Stimulated activated naive CD8-positive, alpha-beta T cell treated with anti-CD3 and anti-CD28 coated beads, Interleukin-15, Interleukin-2, amounts not matched to agents 100 ng/mL and 50 ng/mL, for 24 hours (primary cell): ENCODE results near the gene FHOD3.

Experiments used
- H3K27ac Mint-ChIP-seq: one replicate; pipeline ENCODE4 v1.8.0; 2021; ENCODE audit warnings: mild to moderate bottlenecking, mixed read lengths
- H3K27me3 Mint-ChIP-seq: one replicate; pipeline ENCODE4 v1.8.0; 2021; ENCODE audit warnings: mixed read lengths
- H3K36me3 Mint-ChIP-seq: one replicate; pipeline ENCODE4 v1.8.0; 2021; ENCODE audit warnings: low read depth, mixed read lengths
- H3K4me1 Mint-ChIP-seq: one replicate; pipeline ENCODE4 v1.8.0; 2021; ENCODE audit warnings: low read depth, mixed read lengths
- H3K4me3 Mint-ChIP-seq: one replicate; pipeline ENCODE4 v1.8.0; 2021; ENCODE audit warnings: mild to moderate bottlenecking, mixed read lengths
- H3K9me3 Mint-ChIP-seq: one replicate; pipeline ENCODE4 v1.8.0; 2021; ENCODE audit warnings: mixed read lengths

The FHOD3 gene

GRCh38 chr18:36505665-36506064 lies 208.2 kb downstream of the FHOD3 start:
- no peaks in the 10 kb centered on the region for H3K9me3 Mint-ChIP-seq
- H3K4me1 Mint-ChIP-seq: no peaks in the 10 kb centered on the region
- no peak overlapping the region for H3K4me3 Mint-ChIP-seq
- no peak overlapping the region for H3K27ac Mint-ChIP-seq
- H3K36me3 Mint-ChIP-seq: no peaks in the 10 kb centered on the region
- peaks cover 17% of the 10 kb centered on the region for H3K27me3 Mint-ChIP-seq

- no peaks in the 10 kb centered on the region for H3K9me3 Mint-ChIP-seq
- H3K4me3 Mint-ChIP-seq: no peak overlapping the region
- no peak overlapping the region for H3K27ac Mint-ChIP-seq
- H3K4me1 Mint-ChIP-seq: no peaks in the 10 kb centered on the region
- H3K36me3 Mint-ChIP-seq: no peaks in the 10 kb centered on the region
- H3K27me3 Mint-ChIP-seq: peaks cover 17% of the 10 kb centered on the region
Observed at GRCh38 chr18:36509646-36510197, 212.2 kb downstream of the FHOD3 start.

GRCh38 chr18:36511791-36512352 lies 214.4 kb downstream of the FHOD3 start:
- peaks cover 11% of the 10 kb centered on the region for H3K27me3 Mint-ChIP-seq
- no peak overlapping the region for H3K27ac Mint-ChIP-seq
- no peaks in the 10 kb centered on the region for H3K4me1 Mint-ChIP-seq

GRCh38 chr18:36513556-36513955 lies 216.0 kb downstream of the FHOD3 start:
- Mint-ChIP-seq H3K4me3 (no peak overlapping the region), H3K36me3 (no peaks in the 10 kb centered on the region), H3K27me3 (peaks cover 6% of the 10 kb centered on the region), H3K4me1 (no peaks in the 10 kb centered on the region), H3K27ac (no peak overlapping the region), H3K9me3 (no peaks in the 10 kb centered on the region)

More at GRCh38 chr18:36511791-36512352, 214.4 kb downstream of the FHOD3 start:
- H3K4me3 Mint-ChIP-seq: no peak overlapping the region
- H3K9me3 Mint-ChIP-seq: no peaks in the 10 kb centered on the region
- no peaks in the 10 kb centered on the region for H3K36me3 Mint-ChIP-seq

GRCh38 chr18:36514778-36515177 lies 217.3 kb downstream of the FHOD3 start:
- H3K9me3 Mint-ChIP-seq: no peaks in the 10 kb centered on the region
- H3K4me1 Mint-ChIP-seq: no peaks in the 10 kb centered on the region
- H3K27ac Mint-ChIP-seq: no peak overlapping the region
- peaks cover 3% of the 10 kb centered on the region for H3K27me3 Mint-ChIP-seq
- no peaks in the 10 kb centered on the region for H3K36me3 Mint-ChIP-seq
- no peak overlapping the region for H3K4me3 Mint-ChIP-seq

GRCh38 chr18:36516258-36516657 lies 218.7 kb downstream of the FHOD3 start:
- H3K27ac Mint-ChIP-seq: no peak overlapping the region
- no peaks in the 10 kb centered on the region for H3K4me1 Mint-ChIP-seq
- no peak overlapping the region for H3K4me3 Mint-ChIP-seq
- H3K9me3 Mint-ChIP-seq: no peaks in the 10 kb centered on the region
- peaks cover 3% of the 10 kb centered on the region for H3K27me3 Mint-ChIP-seq
- H3K36me3 Mint-ChIP-seq: no peaks in the 10 kb centered on the region

GRCh38 chr18:36516726-36517125 lies 219.2 kb downstream of the FHOD3 start:
- no peak overlapping the region for H3K27ac Mint-ChIP-seq
- H3K4me3 Mint-ChIP-seq: no peak overlapping the region
- H3K27me3 Mint-ChIP-seq: peaks cover 3% of the 10 kb centered on the region
- H3K9me3 Mint-ChIP-seq: no peaks in the 10 kb centered on the region
- H3K4me1 Mint-ChIP-seq: no peaks in the 10 kb centered on the region
- no peaks in the 10 kb centered on the region for H3K36me3 Mint-ChIP-seq

GRCh38 chr18:36518839-36519238 lies 221.3 kb downstream of the FHOD3 start:
- Mint-ChIP-seq H3K36me3 (no peaks in the 10 kb centered on the region), H3K27me3 (peaks cover 7% of the 10 kb centered on the region), H3K27ac (no peak overlapping the region), H3K4me3 (no peak overlapping the region), H3K4me1 (no peaks in the 10 kb centered on the region), H3K9me3 (no peaks in the 10 kb centered on the region)

- Mint-ChIP-seq H3K36me3 (no peaks in the 10 kb centered on the region), H3K27me3 (peaks cover 7% of the 10 kb centered on the region)
Observed at GRCh38 chr18:36519358-36519757, 221.8 kb downstream of the FHOD3 start.

GRCh38 chr18:36522509-36522908 lies 225.0 kb downstream of the FHOD3 start:
- Mint-ChIP-seq H3K36me3 (no peaks in the 10 kb centered on the region), H3K9me3 (no peaks in the 10 kb centered on the region), H3K4me3 (no peak overlapping the region), H3K4me1 (no peaks in the 10 kb centered on the region), H3K27ac (no peak overlapping the region), H3K27me3 (peaks cover 4% of the 10 kb centered on the region)

More at GRCh38 chr18:36519358-36519757, 221.8 kb downstream of the FHOD3 start:
- no peaks in the 10 kb centered on the region for H3K4me1 Mint-ChIP-seq
- H3K4me3 Mint-ChIP-seq: no peak overlapping the region
- no peak overlapping the region for H3K27ac Mint-ChIP-seq
- no peaks in the 10 kb centered on the region for H3K9me3 Mint-ChIP-seq

GRCh38 chr18:36525913-36526312 lies 228.4 kb downstream of the FHOD3 start:
- H3K4me1 Mint-ChIP-seq: no peaks in the 10 kb centered on the region
- H3K27ac Mint-ChIP-seq: no peak overlapping the region
- peaks cover 4% of the 10 kb centered on the region for H3K27me3 Mint-ChIP-seq
- H3K4me3 Mint-ChIP-seq: no peak overlapping the region
- no peaks in the 10 kb centered on the region for H3K9me3 Mint-ChIP-seq
- H3K36me3 Mint-ChIP-seq: no peaks in the 10 kb centered on the region

GRCh38 chr18:36526611-36527010 lies 229.1 kb downstream of the FHOD3 start:
- Mint-ChIP-seq H3K27ac (no peak overlapping the region), H3K4me3 (no peak overlapping the region), H3K27me3 (peaks cover 4% of the 10 kb centered on the region), H3K9me3 (no peaks in the 10 kb centered on the region), H3K36me3 (no peaks in the 10 kb centered on the region), H3K4me1 (no peaks in the 10 kb centered on the region)

GRCh38 chr18:36527051-36527450 lies 229.5 kb downstream of the FHOD3 start:
- no peaks in the 10 kb centered on the region for H3K9me3 Mint-ChIP-seq
- no peak overlapping the region for H3K4me3 Mint-ChIP-seq
- H3K27ac Mint-ChIP-seq: no peak overlapping the region
- H3K36me3 Mint-ChIP-seq: no peaks in the 10 kb centered on the region
- H3K27me3 Mint-ChIP-seq: peaks cover 8% of the 10 kb centered on the region
- H3K4me1 Mint-ChIP-seq: no peaks in the 10 kb centered on the region

GRCh38 chr18:36527740-36528455 lies 230.4 kb downstream of the FHOD3 start:
- Mint-ChIP-seq H3K9me3 (no peaks in the 10 kb centered on the region), H3K4me3 (no peak overlapping the region), H3K36me3 (no peaks in the 10 kb centered on the region), H3K4me1 (no peaks in the 10 kb centered on the region), H3K27ac (no peak overlapping the region), H3K27me3 (peaks cover 4% of the 10 kb centered on the region)

GRCh38 chr18:36529747-36530146 lies 232.2 kb downstream of the FHOD3 start:
- Mint-ChIP-seq H3K4me3 (no peak overlapping the region), H3K36me3 (no peaks in the 10 kb centered on the region), H3K9me3 (no peaks in the 10 kb centered on the region), H3K27me3 (peaks cover 4% of the 10 kb centered on the region), H3K27ac (no peak overlapping the region), H3K4me1 (peaks cover 4% of the 10 kb centered on the region)
